ENCODE results near the gene EYS.

DNA sequence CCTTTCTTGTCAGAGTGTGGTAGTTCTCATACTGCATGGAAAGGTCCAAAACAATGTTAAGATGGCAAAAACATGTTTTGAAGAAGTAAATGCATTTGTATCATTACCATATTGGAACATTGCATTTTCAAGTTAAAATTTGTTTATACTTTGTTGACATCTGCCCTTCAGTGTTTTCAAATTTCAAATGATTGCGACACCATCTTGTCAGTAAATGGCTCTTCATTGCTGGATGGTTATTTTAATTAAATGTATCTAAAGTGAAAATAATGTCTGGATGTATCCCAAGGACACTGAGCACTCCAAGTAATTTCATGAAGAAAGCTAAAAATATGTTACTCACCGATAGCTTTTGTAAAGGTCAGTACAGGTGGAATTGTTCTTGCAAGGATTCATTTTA is 761.6 kb downstream of the EYS start:
- TF ChIP-seq ZNF274 (IDR thresholded peaks at IDR 0.05; ENCODE audit: low read depth, low read length) (no peak), YY1 (IDR thresholded peaks at IDR 0.05; ENCODE audit: insufficient read depth, insufficient read length) (no peak)
